Measurements from ENCODE around the gene ERBB2. TPM values are rescaled to one million over a fixed set of nuclear protein-coding genes. Genes with fewer than 3 reads are reported as not detected.

The ERBB2 gene
- total and polyA plus RNA-seq, 2 of the 13 experiments (the other 11 are each of a cell fraction or from before 2014, with no cell fraction given): 57.7 to 64.1 TPM

- peak; percentile 75; the same call in 1 of the 2 replicates for TF ChIP-seq GTF3A (CRISPR knock-in tag; conservative IDR thresholded peaks at IDR 0.05)
- TF ChIP-seq ZNF441 (CRISPR knock-in tag; IDR thresholded peaks at IDR 0.05; ENCODE audit: borderline replicate concordance): peak; percentile 65; the same call in 1 of the 2 replicates
- TF ChIP-seq ZNF275 (CRISPR knock-in tag; IDR thresholded peaks at IDR 0.05; ENCODE audit: borderline replicate concordance): no peak; the same call in 1 of the 2 replicates
- TF ChIP-seq ZBTB7B (CRISPR knock-in tag; IDR thresholded peaks at IDR 0.05): peak; percentile 82; the same call in 1 of the 2 replicates
- no peak for TF ChIP-seq CEBPB (IDR thresholded peaks at IDR 0.05; ENCODE audit: borderline replicate concordance, low read depth, low read length)
- no peak for TF ChIP-seq ZNF446 (CRISPR knock-in tag; IDR thresholded peaks at IDR 0.05)
- TF ChIP-seq ATF6 (CRISPR knock-in tag; conservative IDR thresholded peaks at IDR 0.05): peak; percentile 51; the same call in 1 of the 2 replicates
- peak; percentile 92 for TF ChIP-seq ZNF501 (CRISPR knock-in tag; IDR thresholded peaks at IDR 0.05)
- TF ChIP-seq ZNF703 (CRISPR knock-in tag; IDR thresholded peaks at IDR 0.05; ENCODE audit: borderline replicate concordance): no peak; the same call in 1 of the 2 replicates
- TF ChIP-seq MLLT10 (CRISPR knock-in tag; IDR thresholded peaks at IDR 0.05): no peak
- TF ChIP-seq RARA (CRISPR knock-in tag; IDR thresholded peaks at IDR 0.05): peak; percentile 76
- TF ChIP-seq NFYC (CRISPR knock-in tag; IDR thresholded peaks at IDR 0.05): peak; percentile 51; the same call in 1 of the 2 replicates
- no peak for TF ChIP-seq SMARCE1 (IDR thresholded peaks at IDR 0.05; ENCODE audit: borderline replicate concordance)
- TF ChIP-seq TFDP2 (CRISPR knock-in tag; IDR thresholded peaks at IDR 0.05): peak; percentile 73
- TF ChIP-seq ZNF777 (CRISPR knock-in tag; IDR thresholded peaks at IDR 0.05): no peak
- TF ChIP-seq CREB1 (IDR thresholded peaks at IDR 0.05): peak; percentile 93
- TF ChIP-seq CREB1 (CRISPR knock-in tag; IDR thresholded peaks at IDR 0.05): peak; percentile 86
- TF ChIP-seq ZNF639 (CRISPR knock-in tag; conservative IDR thresholded peaks at IDR 0.05): peak; percentile 74; the same call in 1 of the 2 replicates
- TF ChIP-seq DPF2 (CRISPR knock-in tag; IDR thresholded peaks at IDR 0.05; ENCODE audit: borderline replicate concordance, low read depth): peak; percentile 16; the same call in 1 of the 2 replicates
- peak; percentile 99 for TF ChIP-seq SAP130 (CRISPR knock-in tag; IDR thresholded peaks at IDR 0.05; ENCODE audit: low read depth)
- TF ChIP-seq CBX2 (IDR thresholded peaks at IDR 0.05; ENCODE audit: low read depth, low read length): no peak
- no peak for TF ChIP-seq CBX2 (CRISPR knock-in tag; IDR thresholded peaks at IDR 0.05; ENCODE audit: low read depth)
- TF ChIP-seq KDM4B (CRISPR knock-in tag; IDR thresholded peaks at IDR 0.05): 0 out of 2 replicates have a peak, but pooled peaks have one; percentile 16
- 0 out of 2 replicates have a peak, but pooled peaks have one; percentile 52 for TF ChIP-seq ZBTB43 (CRISPR knock-in tag; conservative IDR thresholded peaks at IDR 0.05)
These were observed 30.4 kb downstream of the ERBB2 start, which contains the start of gene MIEN1 (continued) for GRCh38 chr17:39730095-39730921.
